IMR-90 (cell line): ENCODE measurements around the gene PHF21B. TPM values are rescaled to one million over a fixed set of nuclear protein-coding genes. Genes with fewer than 3 reads are reported as not detected.

Source experiments
- ATAC-seq: fragments of 200-7000 bp; cut with Tn5 transposase; 2 replicates; pipeline ENCODE4 v1.9.1; 2020; ENCODE audit warnings: low read depth, mild to moderate bottlenecking, moderate library complexity
- BruUV-seq: library from RNA; stranded (reverse); fragments of 400-500 nt; replicated peaks from 2 replicates; lab custom pipeline; 2021; lab: Mats Ljungman, UMichigan
- CTCF ChIA-PET: fragments of 300-600 bp; formaldehyde crosslinking; extraction: SDS; loops from one replicate; lab custom pipeline; 2021; ENCODE audit warnings: antibody characterized with exemption; lab: Yijun Ruan, JAX
- POLR2A ChIA-PET: fragments of 300-600 bp; sonication (Branson Sonifier 250); formaldehyde crosslinking; loops from one replicate; lab custom pipeline; 2022; ENCODE audit warnings: antibody characterized with exemption; ENCODE audit not compliant: unreplicated experiment; lab: Charles Lee
- DNase-seq: peaks from one replicate; pipeline ENCODE4 v3.0.0; 2013
- H2AFZ ChIP-seq: replicated peaks from 2 replicates; pipeline ENCODE3; 2013; ENCODE audit warnings: low read length, mild to moderate bottlenecking; ENCODE audit not compliant: poor library complexity
- H2AK5ac ChIP-seq: 2 replicates; pipeline ENCODE4 v1.6.1; 2013; ENCODE audit warnings: low read depth, low read length, inconsistent platforms
- H2AK9ac ChIP-seq: replicated peaks from 2 replicates; pipeline ENCODE3; 2013; ENCODE audit warnings: mild to moderate bottlenecking, low read depth, low read length, moderate library complexity; ENCODE audit not compliant: poor library complexity
- H2BK120ac ChIP-seq: 2 replicates; pipeline ENCODE4 v1.6.1; 2013; ENCODE audit warnings: low read depth, low read length, inconsistent platforms
- H2BK15ac ChIP-seq: 3 replicates; pipeline ENCODE4 v1.6.1; 2013; ENCODE audit warnings: low read depth, low read length, inconsistent platforms
- H2BK20ac ChIP-seq: 2 replicates; pipeline ENCODE4 v1.6.1; 2013; ENCODE audit warnings: low read depth, mild to moderate bottlenecking, inconsistent platforms, low read length, moderate library complexity
- H2BK5ac ChIP-seq: 2 replicates; pipeline ENCODE4 v1.6.1; 2013; ENCODE audit warnings: mild to moderate bottlenecking, low read depth, low read length, inconsistent platforms; ENCODE audit not compliant: poor library complexity, severe bottlenecking
- H3K14ac ChIP-seq: replicated peaks from 2 replicates; pipeline ENCODE4 v1.6.1; 2013; ENCODE audit warnings: low read depth, low read length, inconsistent platforms
- H3K18ac ChIP-seq: 2 replicates; pipeline ENCODE4 v1.6.1; 2013; ENCODE audit warnings: low read depth, low read length, control low read depth
- H3K23ac ChIP-seq: 2 replicates; pipeline ENCODE4 v1.6.1; 2013; ENCODE audit warnings: low read depth, low read length, inconsistent platforms
- H3K27ac ChIP-seq: 2 replicates; pipeline ENCODE4 v1.5.1; 2013; ENCODE audit warnings: mild to moderate bottlenecking, control low read depth, low read length; ENCODE audit not compliant: insufficient read depth
- H3K27me3 ChIP-seq: 2 replicates; pipeline ENCODE4 v1.6.1; 2013; ENCODE audit warnings: low read length; ENCODE audit not compliant: control insufficient read depth, insufficient read depth
- H3K36me3 ChIP-seq: 2 replicates; pipeline ENCODE4 v1.6.1; 2013; ENCODE audit warnings: low read length, mixed read lengths; ENCODE audit not compliant: control insufficient read depth, insufficient read depth
- H3K4ac ChIP-seq: 2 replicates; pipeline ENCODE4 v1.6.1; 2013; ENCODE audit warnings: low read depth, low read length, inconsistent platforms
- H3K4me1 ChIP-seq: 2 replicates; pipeline ENCODE4 v1.6.1; 2013; ENCODE audit warnings: low read length, mixed read lengths; ENCODE audit not compliant: control insufficient read depth, insufficient read depth
- H3K4me2 ChIP-seq: 2 replicates; pipeline ENCODE4 v1.6.1; 2013; ENCODE audit warnings: low read depth, mild to moderate bottlenecking, control low read depth, low read length, moderate library complexity
- H3K4me3 ChIP-seq: 2 replicates; pipeline ENCODE4 v1.5.1; 2013; ENCODE audit warnings: low read depth, mild to moderate bottlenecking, control low read depth, low read length, moderate library complexity; ENCODE audit not compliant: insufficient read depth
- H3K56ac ChIP-seq: 2 replicates; pipeline ENCODE4 v1.6.1; 2013; ENCODE audit warnings: low read length, inconsistent platforms; ENCODE audit not compliant: insufficient read depth; ENCODE audit errors: extremely low read depth
- H3K79me1 ChIP-seq, 2 experiments: 2 replicates each; pipeline ENCODE4 v1.6.1; 2013; ENCODE audit warnings: low read length in 2 of 2, inconsistent platforms in 1 of 2, low read depth in 1 of 2
- H3K9ac ChIP-seq: 2 replicates; pipeline ENCODE4 v1.6.1; 2013; ENCODE audit warnings: low read depth, low read length, control low read depth
- H3K9me1 ChIP-seq: 2 replicates; pipeline ENCODE4 v1.6.1; 2013; ENCODE audit warnings: low read length, inconsistent platforms; ENCODE audit not compliant: insufficient read depth
- H3K9me3 ChIP-seq: 2 replicates; pipeline ENCODE4 v1.6.1; 2013; ENCODE audit warnings: low read length; ENCODE audit not compliant: control insufficient read depth, insufficient read depth
- H4K20me1 ChIP-seq: 2 replicates; pipeline ENCODE4 v1.6.1; 2013; ENCODE audit warnings: low read length, inconsistent platforms; ENCODE audit not compliant: insufficient read depth
- H4K5ac ChIP-seq: 2 replicates; pipeline ENCODE4 v1.6.1; 2013; ENCODE audit warnings: mild to moderate bottlenecking, low read depth, low read length, control low read depth
- H4K8ac ChIP-seq, 2 experiments: 2 replicates each; pipeline ENCODE4 v1.6.1; 2013; ENCODE audit warnings: low read depth in 2 of 2, low read length in 2 of 2, control low read depth in 1 of 2, inconsistent platforms in 1 of 2
- H4K91ac ChIP-seq: 2 replicates; pipeline ENCODE4 v1.6.1; 2013; ENCODE audit warnings: low read depth, low read length, inconsistent platforms; ENCODE audit not compliant: insufficient read depth
- CEBPB ChIP-seq: IDR thresholded peaks from 2 replicates; pipeline ENCODE4 v1.6.1; 2012; ENCODE audit warnings: low read depth, low read length, improper control_type of control experiment
- CTCF ChIP-seq: conservative IDR thresholded peaks from 2 replicates; pipeline ENCODE4 v1.5.1; 2012; ENCODE audit warnings: mild to moderate bottlenecking, low read depth, low read length, improper control_type of control experiment
- MAFK ChIP-seq: IDR thresholded peaks from 2 replicates; pipeline ENCODE4 v1.6.1; 2012; ENCODE audit warnings: low read depth, low read length, improper control_type of control experiment
- RFX5 ChIP-seq: IDR thresholded peaks from 2 replicates; pipeline ENCODE4 v1.8.0; 2012; ENCODE audit warnings: low read depth, mild to moderate bottlenecking, low read length, moderate library complexity
- USF2 ChIP-seq: fragments of 150-350 bp; IDR thresholded peaks from 2 replicates; pipeline ENCODE4 v1.6.1; 2017; ENCODE audit warnings: mild to moderate bottlenecking, antibody characterized with exemption, low read length, low read depth
- WGBS, 2 experiments: methylation state at CpG; one replicate each; pipeline versions ENCODE4 v1.1.5 to v1.1.7; 2013; ENCODE audit warnings: missing lambda C conversion rate in 2 of 2; ENCODE audit not compliant: insufficient read length in 1 of 2; ENCODE audit errors: extremely low coverage in 2 of 2; 5-methylcytosine and 5-hydroxymethylcytosine counted together
- dilution Hi-C: fragments of 300-500 bp; cut with HindIII; formaldehyde crosslinking; loops from one replicate; pipeline ENCODE4 v1.14.3; 2018; ENCODE audit warnings: low sequenced_read_pairs; ENCODE audit not compliant: unreplicated experiment
- in situ Hi-C: fragments of 300-500 bp; cut with MboI; formaldehyde crosslinking; loops from 3 replicates; pipeline ENCODE4 v1.14.3; 2019; ENCODE audit warnings: low sequenced_read_pairs, inconsistent platforms, mixed read lengths
- intact Hi-C: fragments of 100-400 bp; cut with micrococcal nuclease; formaldehyde crosslinking; loops from 2 replicates; pipeline ENCODE4 v1.10.0; 2022
- polyA plus RNA-seq, 3 experiments: library from polyadenylated mRNA; depleted of rRNA; stranded (reverse); fragments of >200 nt; gene quantifications; 2 replicates each; pipeline ENCODE4 v1.2.3, GENCODE V29; 2012; ENCODE audit warnings: low replicate concordance in 1 of 3
- total RNA-seq: library from RNA; depleted of rRNA; stranded (reverse); fragments of >200 nt; gene quantifications from 2 replicates; pipeline ENCODE4 v1.2.3, GENCODE V29; 2012

Gene PHF21B
- total and polyA plus RNA-seq, 2 of the 4 experiments (the other 2 are of a cell fraction), result 0.02 TPM; not detected in 1

GRCh38 chr22:44895296-44896055, 114.3 kb downstream of the PHF21B start:
- no TSS peak for BruUV-seq
- in situ Hi-C loops, result no loop called here
- CTCF ChIA-PET, result no interaction called here

More at GRCh38 chr22:44895296-44896055, 114.3 kb downstream of the PHF21B start:
- H2BK15ac ChIP-seq, result no peak overlapping the region
- POLR2A ChIA-PET, result no interaction called here
- no peak overlapping the region for H2AK9ac ChIP-seq
- H3K27me3 ChIP-seq, result peaks cover 3% of the 10 kb centered on the region; the same call in 1 of the 2 replicates
- ATAC-seq (no peak), DNase-seq (no peak)
- WGBS, 2 experiments, result 72% methylated on average over 12 of the region's 23 CpGs; no CpG with 5 or more reads in 1 of the 2 experiments
- no peak overlapping the region for H2BK120ac ChIP-seq
- no peak overlapping the region for H3K4me3 ChIP-seq
- no peak overlapping the region for H2BK5ac ChIP-seq
- H3K36me3 ChIP-seq, result no peaks in the 10 kb centered on the region
- no peak overlapping the region for H2AK5ac ChIP-seq
- H3K14ac ChIP-seq, result no peak overlapping the region
- no peak overlapping the region for H2BK20ac ChIP-seq
- H4K20me1 ChIP-seq, result no peaks in the 10 kb centered on the region
- H4K8ac ChIP-seq, result no peak overlapping the region
- no peak overlapping the region for H3K27ac ChIP-seq
- no peaks in the 10 kb centered on the region for H3K9me3 ChIP-seq
- no peak overlapping the region for H3K4ac ChIP-seq
- no peak overlapping the region for H2AFZ ChIP-seq
- H3K79me1 ChIP-seq, result no peaks in the 10 kb centered on the region
- H4K91ac ChIP-seq, result no peak overlapping the region
- H4K5ac ChIP-seq, result no peak overlapping the region
- dilution Hi-C loops, result no loop called here
- no peak overlapping the region for H3K9ac ChIP-seq
- no peak for TF ChIP-seq USF2
- TF ChIP-seq CTCF, result no peak
- no peak for TF ChIP-seq CEBPB
- TF ChIP-seq RFX5, result no peak
- TF ChIP-seq MAFK, result no peak
- H3K4me2 ChIP-seq, result no peak overlapping the region
- intact Hi-C loops, result no loop called here
- no peak overlapping the region for H3K23ac ChIP-seq
- no peak overlapping the region for H3K18ac ChIP-seq
- H3K4me1 ChIP-seq, result no peaks in the 10 kb centered on the region
- no peak overlapping the region for H3K56ac ChIP-seq
- H3K9me1 ChIP-seq, result no peaks in the 10 kb centered on the region
